Spleen (tissue), 11 donors: ENCODE measurements around the gene TMEM117. TPM values are rescaled to one million over a fixed set of nuclear protein-coding genes. Genes with fewer than 3 reads are reported as not detected.

ENCODE experiments used
- DNase-seq: peaks from one replicate; pipeline ENCODE4 v3.0.0-alpha.2; 2020
- H3K27ac ChIP-seq, 8 donors: fragments of 200-600 bp; sonication (generic) in 7 of 8; 1 replicate in 4 of 8; 2 replicates in 4 of 8; pipeline versions ENCODE4 v1.5.0 to v1.8.0; 2016 to 2021; ENCODE audit warnings: inconsistent platforms in 4 of 8, mild to moderate bottlenecking in 4 of 8, moderate library complexity in 1 of 8
- H3K27me3 ChIP-seq, 7 donors: fragments of 200-600 bp; sonication (generic) in 6 of 7; replicated peaks in 1 of 7; 1 replicate in 4 of 7; 2 replicates in 3 of 7; pipeline versions ENCODE4 v1.5.0 to v1.8.0; 2016 to 2021; ENCODE audit warnings: inconsistent platforms in 3 of 7, mild to moderate bottlenecking in 1 of 7
- H3K36me3 ChIP-seq, 6 donors: fragments of 200-600 bp; sonication (generic) in 5 of 6; 1 replicate in 4 of 6; 2 replicates in 2 of 6; pipeline versions ENCODE4 v1.5.0 to v1.8.0; 2016 to 2021; ENCODE audit warnings: inconsistent platforms in 2 of 6
- H3K4me1 ChIP-seq, 6 donors: fragments of 200-600 bp; sonication (generic) in 5 of 6; 1 replicate in 3 of 6; 2 replicates in 3 of 6; pipeline versions ENCODE4 v1.5.0 to v1.8.0; 2016 to 2021; ENCODE audit warnings: inconsistent platforms in 3 of 6
- H3K4me3 ChIP-seq, 8 donors: fragments of 200-600 bp; sonication (generic) in 7 of 8; 1 replicate in 4 of 8; 2 replicates in 4 of 8; pipeline versions ENCODE4 v1.5.0 to v1.8.0; 2016 to 2021; ENCODE audit warnings: inconsistent platforms in 4 of 8, mild to moderate bottlenecking in 4 of 8, moderate library complexity in 2 of 8
- H3K9me3 ChIP-seq, 8 donors: fragments of 200-600 bp; sonication (generic) in 7 of 8; 1 replicate in 4 of 8; 2 replicates in 4 of 8; pipeline versions ENCODE4 v1.5.0 to v1.8.0; 2016 to 2021; ENCODE audit warnings: inconsistent platforms in 4 of 8
- CTCF ChIP-seq, 11 experiments: fragments of 200-600 bp in 7 of 11; fragments of 450-650 bp in 4 of 11; sonication (generic) in 4 of 11; IDR thresholded peaks in 8 of 11; conservative IDR thresholded peaks in 3 of 11; 1 replicate in 7 of 11; 2 replicates in 4 of 11; pipeline versions ENCODE4 v1.4.0 to v1.8.0; 2016 to 2021; ENCODE audit warnings: antibody characterized with exemption in 11 of 11, inconsistent platforms in 4 of 11, mild to moderate bottlenecking in 1 of 11
- POLR2A ChIP-seq, 3 donors: fragments of 450-650 bp; IDR thresholded peaks; one replicate each; pipeline ENCODE4 v1.5.1; 2017; ENCODE audit warnings: antibody characterized with exemption in 3 of 3, mild to moderate bottlenecking in 1 of 3
- POLR2AphosphoS5 ChIP-seq, 3 donors: sonication (generic); formaldehyde crosslinking; IDR thresholded peaks; one replicate each; pipeline ENCODE4 v1.5.1; 2017; ENCODE audit warnings: antibody characterized with exemption in 3 of 3
- WGBS, 5 donors: extraction: QIAGEN DNeasy Blood & Tissue Kit in 3 of 5; methylation state at CpG; one replicate each; pipeline versions ENCODE4 v1.1.5 to v1.1.7; 2013 to 2018; 5-methylcytosine and 5-hydroxymethylcytosine counted together
- intact Hi-C: fragments of 100-400 bp; cut with DNase I; formaldehyde crosslinking; loops from one replicate; pipeline ENCODE4 v1.15.0; 2023; ENCODE audit warnings: low total_unique reads
- polyA plus RNA-seq, 3 donors: library from polyadenylated mRNA; stranded (reverse); fragments of 200-250 nt; gene quantifications; one replicate each; pipeline ENCODE4 v1.2.1, GENCODE V29; 2013
- total RNA-seq, 7 donors: library from RNA; depleted of rRNA in 3 of 7; stranded (reverse); fragments of >200 nt in 3 of 7; fragmentation: NEBNext Ultra II Directional in 4 of 7; extraction: Animal tissue kit (Norgen Biotek cat#: 25700) in 4 of 7; gene quantifications; one replicate each; pipeline versions ENCODE4 v1.1.0 to v1.2.1, GENCODE V29; 2016 to 2021
- donor health status: healthy with polysubstance abuse.
- donor health status: DM: no; HTN: no; CAD: no; lungs with moderate emphysema.
- donor health status: DM: no; HTN: no; CAD: no.
- donor health status: Bipolar disorder and iron deficiency.
- donor health status: healthy.
- donor health status: DM: no; HTN: no; CAD: no.
- donor health status: DM: yes; HTN: yes; CAD: no.

TMEM117 gene
- total and polyA plus RNA-seq, 10 donors: 1.7 to 24.5 (median 5.0) TPM

GRCh38 chr12:44063671-44064070 is 227.8 kb downstream of the TMEM117 start:
- Histone ChIP-seq H3K4me1 (no peaks in the 10 kb centered on the region), H3K27me3 (no peaks in the 10 kb centered on the region), H3K9me3 (no peaks in the 10 kb centered on the region), H3K27ac (no peak overlapping the region), H3K36me3 (no peaks in the 10 kb centered on the region), H3K4me3 (no peak overlapping the region)
- no peak for DNase-seq
- intact Hi-C loops: no loop called here
- WGBS, 5 donors: 89 to 97% (median 94%) methylated on average over 3 of the region's 3 CpGs
- TF ChIP-seq POLR2A (IDR thresholded peaks at IDR 0.05) (no peak), POLR2AphosphoS5 (IDR thresholded peaks at IDR 0.05) (no peak), CTCF (IDR thresholded peaks at IDR 0.05 in 8 of 11, conservative IDR thresholded peaks at IDR 0.05 in 3 of 11) (no peak)

- H3K4me1 ChIP-seq: no peaks in the 10 kb centered on the region
- intact Hi-C loops: no loop called here
- WGBS, 5 donors: 73 to 91% (median 79%) methylated on average over 2 of the region's 2 CpGs
- H3K4me3 ChIP-seq: no peak overlapping the region
- no peaks in the 10 kb centered on the region for H3K27me3 ChIP-seq
- no peaks in the 10 kb centered on the region for H3K36me3 ChIP-seq
- TF ChIP-seq CTCF (IDR thresholded peaks at IDR 0.05 in 8 of 11, conservative IDR thresholded peaks at IDR 0.05 in 3 of 11): no peak
- TF ChIP-seq POLR2AphosphoS5 (IDR thresholded peaks at IDR 0.05): no peak
- TF ChIP-seq POLR2A (IDR thresholded peaks at IDR 0.05): no peak
- H3K27ac ChIP-seq: no peak overlapping the region
- H3K9me3 ChIP-seq: no peaks in the 10 kb centered on the region
- DNase-seq: no peak
These were observed 241.0 kb downstream of the TMEM117 start for GRCh38 chr12:44076871-44077270.

GRCh38 chr12:44077294-44077693 is 241.4 kb downstream of the TMEM117 start:
- no peak for DNase-seq
- Histone ChIP-seq H3K4me1 (no peaks in the 10 kb centered on the region), H3K4me3 (no peak overlapping the region), H3K36me3 (no peaks in the 10 kb centered on the region), H3K27ac (no peak overlapping the region), H3K9me3 (no peaks in the 10 kb centered on the region), H3K27me3 (no peaks in the 10 kb centered on the region)
- 2 to 7% (median 6%) methylated on average over 2 of the region's 2 CpGs for WGBS, 5 donors
- TF ChIP-seq POLR2A (IDR thresholded peaks at IDR 0.05) (no peak), CTCF (IDR thresholded peaks at IDR 0.05 in 8 of 11, conservative IDR thresholded peaks at IDR 0.05 in 3 of 11) (no peak), POLR2AphosphoS5 (IDR thresholded peaks at IDR 0.05) (no peak)
- intact Hi-C loops: no loop called here

GRCh38 chr12:44078273-44078672 is 242.4 kb downstream of the TMEM117 start:
- H3K27me3 ChIP-seq: no peaks in the 10 kb centered on the region
- H3K9me3 ChIP-seq: no peaks in the 10 kb centered on the region
- 68 to 85% (median 77%) methylated on average over 4 of the region's 4 CpGs for WGBS, 5 donors
- H3K27ac ChIP-seq: no peak overlapping the region
- H3K4me1 ChIP-seq: no peaks in the 10 kb centered on the region
- H3K36me3 ChIP-seq: no peaks in the 10 kb centered on the region
- H3K4me3 ChIP-seq: no peak overlapping the region
- TF ChIP-seq POLR2A (IDR thresholded peaks at IDR 0.05) (no peak), CTCF (IDR thresholded peaks at IDR 0.05 in 8 of 11, conservative IDR thresholded peaks at IDR 0.05 in 3 of 11) (no peak), POLR2AphosphoS5 (IDR thresholded peaks at IDR 0.05) (no peak)
- DNase-seq: no peak
- intact Hi-C loops: no loop called here
